SK-N-SH (cell line): ENCODE results near the gene TRIP6. TPM values are rescaled to one million over a fixed set of nuclear protein-coding genes. Genes with fewer than 3 reads are reported as not detected.
A peak's percentile ranks its signal among the peaks of the same experiment; 100 is the strongest.

Experiments used
- CTCF ChIA-PET: fragments of 300-600, 350-600 bp; formaldehyde crosslinking; extraction: SDS; loops from one replicate; lab custom pipeline; 2021; lab: Yijun Ruan, JAX
- POLR2A ChIA-PET: fragments of 350-600 bp; sonication (Branson Sonifier 250); formaldehyde crosslinking; extraction: SDS; loops from one replicate; lab custom pipeline; 2020; ENCODE audit warnings: antibody characterized with exemption, inconsistent platforms; lab: Yijun Ruan, JAX
- DNase-seq: peaks from one replicate; pipeline ENCODE4 v3.0.0; 2012
- H2AFZ ChIP-seq: fragments of 200-600 bp; sonication (generic); 2 replicates; pipeline ENCODE4 v1.8.1; 2016; ENCODE audit warnings: antibody characterized with exemption, mild to moderate bottlenecking, low read depth
- H3F3A ChIP-seq: fragments of 200-600 bp; sonication (generic); replicated peaks from 2 replicates; pipeline ENCODE3; 2016; ENCODE audit warnings: antibody characterized with exemption, mild to moderate bottlenecking; ENCODE audit not compliant: insufficient read depth
- H3K27ac ChIP-seq, 2 experiments: fragments of 200-500 bp in 1 of 2; fragments of 200-600 bp in 1 of 2; sonication (Bioruptor generic) in 1 of 2; sonication (generic), shearing (Covaris generic) in 1 of 2; 2 replicates each; pipeline versions ENCODE4 v1.5.1 to v1.6.1; 2014 to 2016; ENCODE audit warnings: low read depth in 2 of 2, inconsistent platforms in 1 of 2, low read length in 1 of 2, mild to moderate bottlenecking in 1 of 2, mixed read lengths in 1 of 2
- H3K27me3 ChIP-seq: fragments of 200-600 bp; sonication (generic), shearing (Covaris generic); 2 replicates; pipeline ENCODE4 v1.6.1; 2016; ENCODE audit warnings: mixed run types; ENCODE audit not compliant: insufficient read depth
- H3K36me3 ChIP-seq, 2 experiments: fragments of 200-500 bp in 1 of 2; fragments of 200-600 bp in 1 of 2; sonication (Bioruptor generic) in 1 of 2; sonication (generic) in 1 of 2; replicated peaks in 1 of 2; 2 replicates each; pipeline versions ENCODE3 to v1.5.1; 2014 to 2016; ENCODE audit warnings: low read length in 1 of 2, mild to moderate bottlenecking in 1 of 2; ENCODE audit not compliant: insufficient read depth in 2 of 2, control insufficient read depth in 1 of 2
- H3K4me1 ChIP-seq, 2 experiments: fragments of 200-500 bp in 1 of 2; fragments of 200-600 bp in 1 of 2; sonication (Bioruptor generic) in 1 of 2; sonication (generic), shearing (Covaris generic) in 1 of 2; 2 replicates each; pipeline versions ENCODE4 v1.5.1 to v1.6.1; 2014 to 2016; ENCODE audit warnings: low read depth in 1 of 2, low read length in 1 of 2, mixed run types in 1 of 2; ENCODE audit not compliant: insufficient read depth in 2 of 2, control insufficient read depth in 1 of 2
- H3K4me2 ChIP-seq: fragments of 200-600 bp; sonication (generic), shearing (Covaris generic); 2 replicates; pipeline ENCODE4 v1.6.1; 2017; ENCODE audit warnings: mixed run types
- H3K4me3 ChIP-seq, 2 experiments: fragments of 200-500 bp in 1 of 2; fragments of 200-600 bp in 1 of 2; sonication (Bioruptor generic) in 1 of 2; sonication (generic), shearing (Covaris generic) in 1 of 2; 2 replicates each; pipeline versions ENCODE4 v1.5.1 to v1.8.1; 2014 to 2016; ENCODE audit warnings: low read depth in 2 of 2, inconsistent platforms in 1 of 2, low read length in 1 of 2, mild to moderate bottlenecking in 1 of 2, mixed read lengths in 1 of 2, moderate library complexity in 1 of 2
- H3K79me2 ChIP-seq: fragments of 200-600 bp; sonication (generic); 2 replicates; pipeline ENCODE4 v1.8.1; 2017; ENCODE audit warnings: mild to moderate bottlenecking; ENCODE audit not compliant: insufficient read depth
- H3K9ac ChIP-seq: fragments of 200-600 bp; sonication (generic); 2 replicates; pipeline ENCODE4 v1.6.1; 2017; ENCODE audit warnings: mixed run types
- H3K9me2 ChIP-seq: fragments of 200-600 bp; sonication (generic); 2 replicates; pipeline ENCODE4 v1.6.1; 2017; ENCODE audit warnings: mixed run types
- H3K9me3 ChIP-seq: fragments of 200-600 bp; sonication (generic); 2 replicates; pipeline ENCODE4 v1.6.1; 2017; ENCODE audit warnings: mixed run types, mild to moderate bottlenecking, moderate library complexity
- H4K20me1 ChIP-seq: fragments of 200-600 bp; sonication (generic); 2 replicates; pipeline ENCODE4 v1.6.1; 2017; ENCODE audit warnings: mild to moderate bottlenecking, mixed run types; ENCODE audit not compliant: insufficient read depth
- CHD2 ChIP-seq: fragments of 150-350 bp; IDR thresholded peaks from 2 replicates; pipeline ENCODE4 v1.6.1; 2018; ENCODE audit warnings: low read length; ENCODE audit not compliant: partially characterized antibody
- CTCF ChIP-seq: fragments of 200-600 bp; sonication (generic); IDR thresholded peaks from 2 replicates; pipeline ENCODE4 v1.6.1; 2017; ENCODE audit warnings: antibody characterized with exemption, mild to moderate bottlenecking, moderate library complexity
- ELF1 ChIP-seq: IDR thresholded peaks from 2 replicates; pipeline ENCODE4 v1.4.0; 2012
- EP300 ChIP-seq, 2 experiments: IDR thresholded peaks; 2 replicates each; pipeline versions ENCODE4 v1.4.0 to v1.6.1; 2012; ENCODE audit warnings: borderline replicate concordance in 1 of 2, low read depth in 1 of 2, low read length in 1 of 2
- EZH2phosphoT487 ChIP-seq: fragments of 200-600 bp; sonication (generic); IDR thresholded peaks from 2 replicates; pipeline ENCODE4 v1.6.1; 2017; ENCODE audit warnings: low read depth, mixed run types, mild to moderate bottlenecking, antibody characterized with exemption, moderate library complexity, borderline replicate concordance
- FOSL2 ChIP-seq: IDR thresholded peaks from 2 replicates; pipeline ENCODE4 v1.4.0; 2012; ENCODE audit warnings: low read depth, mild to moderate bottlenecking, moderate library complexity, borderline replicate concordance
- FOXM1 ChIP-seq: IDR thresholded peaks from 2 replicates; pipeline ENCODE4 v1.4.0; 2012; ENCODE audit warnings: low read depth, mild to moderate bottlenecking
- GABPA ChIP-seq: IDR thresholded peaks from 2 replicates; pipeline ENCODE4 v1.4.0; 2012; ENCODE audit warnings: low read depth, mild to moderate bottlenecking
- GATA2 ChIP-seq: sonication (generic); formaldehyde crosslinking; IDR thresholded peaks from 2 replicates; pipeline ENCODE4 v1.5.0; 2020; ENCODE audit warnings: mild to moderate bottlenecking, missing genetic modification reagents
- IRF3 ChIP-seq: fragments of 150-350 bp; IDR thresholded peaks from 2 replicates; pipeline ENCODE4 v1.6.1; 2016; ENCODE audit warnings: mild to moderate bottlenecking, low read depth, low read length
- MAX ChIP-seq: IDR thresholded peaks from 2 replicates; pipeline ENCODE4 v1.4.0; 2012; ENCODE audit warnings: low read depth
- MXI1 ChIP-seq: IDR thresholded peaks from 2 replicates; pipeline ENCODE4 v1.6.1; 2012; ENCODE audit warnings: mild to moderate bottlenecking, low read depth, low read length, improper control_type of control experiment
- NRF1 ChIP-seq: IDR thresholded peaks from 2 replicates; pipeline ENCODE4 v1.6.1; 2012; ENCODE audit warnings: low read depth, mild to moderate bottlenecking, low read length
- PBX3 ChIP-seq: IDR thresholded peaks from 2 replicates; pipeline ENCODE4; 2012
- POLR2AphosphoS5 ChIP-seq: IDR thresholded peaks from 2 replicates; pipeline ENCODE4 v1.6.1; 2012; ENCODE audit warnings: low read depth, low read length
- RCOR1 ChIP-seq: fragments of 150-350 bp; IDR thresholded peaks from 2 replicates; pipeline ENCODE4 v1.6.1; 2017; ENCODE audit warnings: antibody characterized with exemption, low read length
- RFX5 ChIP-seq: IDR thresholded peaks from 2 replicates; pipeline ENCODE4 v1.6.1; 2012; ENCODE audit warnings: mild to moderate bottlenecking, improper control_type of control experiment, low read length
- RXRA ChIP-seq: IDR thresholded peaks from 2 replicates; pipeline ENCODE4 v1.4.0; 2012; ENCODE audit warnings: low read depth, mild to moderate bottlenecking, borderline replicate concordance
- SIN3A ChIP-seq: IDR thresholded peaks from 2 replicates; pipeline ENCODE4 v1.6.1; 2012; ENCODE audit warnings: low read depth, mild to moderate bottlenecking, low read length, moderate library complexity, borderline replicate concordance
- TAF1 ChIP-seq: IDR thresholded peaks from 2 replicates; pipeline ENCODE4 v1.6.1; 2012; ENCODE audit warnings: low read depth, mild to moderate bottlenecking, low read length, moderate library complexity, borderline replicate concordance
- TCF12 ChIP-seq: IDR thresholded peaks from 2 replicates; pipeline ENCODE4 v1.4.0; 2012
- TEAD4 ChIP-seq: IDR thresholded peaks from 2 replicates; pipeline ENCODE4 v1.4.0; 2012; ENCODE audit warnings: mild to moderate bottlenecking, borderline replicate concordance; ENCODE audit not compliant: insufficient read depth
- USF2 ChIP-seq: fragments of 150-350 bp; IDR thresholded peaks from 2 replicates; pipeline ENCODE4 v1.6.1; 2017; ENCODE audit warnings: antibody characterized with exemption, low read length, low read depth, borderline replicate concordance
- YY1 ChIP-seq: IDR thresholded peaks from 2 replicates; pipeline ENCODE4 v1.4.0; 2012; ENCODE audit warnings: low read depth, mild to moderate bottlenecking
- ZBTB33 ChIP-seq: IDR thresholded peaks from 2 replicates; pipeline ENCODE4 v1.4.0; 2012; ENCODE audit warnings: low read depth, borderline replicate concordance
- WGBS: methylation state at CpG from one replicate; pipeline ENCODE4 v1.1.6; 2017; ENCODE audit warnings: low lambda C conversion rate; 5-methylcytosine and 5-hydroxymethylcytosine counted together
- polyA plus RNA-seq, 3 experiments: library from polyadenylated mRNA; depleted of rRNA; stranded (reverse); fragments of >200 nt; gene quantifications; 2 replicates each; pipeline ENCODE4 v1.2.3, GENCODE V29; 2012

The TRIP6 gene
- 6.4 and 6.5 TPM in 2 replicates for polyA plus RNA-seq (2012; rRNA removed)
- polyA plus RNA-seq (2012; cell fraction: cytosol; rRNA removed), result 3.4 and 6.2 TPM in 2 replicates
- polyA plus RNA-seq (2012; cell fraction: nucleus; rRNA removed), result 19.7 and 20.9 TPM in 2 replicates

GRCh38 chr7:100867040-100867775 is at the start of gene TRIP6:
TSS of gene TRIP6 (plus strand) at chr7:100867387. CDS start at chr7:100867498, 111 bp downstream.
- Histone ChIP-seq H4K20me1 (no peaks in the 10 kb centered on the region), H3F3A (peaks cover 24% of the 10 kb centered on the region), H3K9ac (peak within 1 kb of the TSS; percentile 31; the same call in 1 of the 2 replicates), H3K27ac (peak within 1 kb of the TSS in 1 of 2 experiments; percentile 43; a peak in 1 of 4 replicates), H3K36me3 (peaks cover 8 to 10% of the 10 kb centered on the region in 2 experiments), H3K4me3 (no peak within 1 kb of the TSS), H3K9me2 (no peaks in the 10 kb centered on the region), H3K4me2 (peak within 1 kb of the TSS; percentile 25; the same call in 1 of the 2 replicates), H3K27me3 (no peaks in the 10 kb centered on the region), H2AFZ (peak within 1 kb of the TSS; percentile 0; the same call in 1 of the 2 replicates), H3K9me3 (no peaks in the 10 kb centered on the region), H3K4me1 (peaks cover 2 to 19% of the 10 kb centered on the region in 2 experiments; a peak in 3 of 4 replicates), H3K79me2 (no peaks in the 10 kb centered on the region)
- WGBS, result 75% methylated on average over 33 of the region's 42 CpGs
- CTCF ChIA-PET, result interaction anchor here (1.1 kb wide), 1 partner anchor 15 kb away, joined by 9 read pairs; the partner anchor contains the start of gene SLC12A9
- DNase-seq, result peak; percentile 59
- POLR2A ChIA-PET, result no interaction called here
- TF ChIP-seq ELF1 (no peak), SIN3A (no peak; the same call in 1 of the 2 replicates), TAF1 (no peak), FOXM1 (no peak), TEAD4 (peak; percentile 69; the same call in 1 of the 2 replicates), FOSL2 (peak; percentile 43; the same call in 1 of the 2 replicates), GABPA (no peak), MAX (no peak), EZH2phosphoT487 (no peak), EP300 (IDR thresholded peaks at IDR 0.05; ENCODE audit: borderline replicate concordance in 1 of 2, low read depth in 1 of 2, low read length in 1 of 2) (no peak), IRF3 (no peak), MXI1 (no peak), TCF12 (peak; percentile 6; the same call in 1 of the 2 replicates), YY1 (no peak), CHD2 (no peak), NRF1 (no peak), RXRA (no peak), USF2 (peak; percentile 46; the same call in 1 of the 2 replicates), CTCF (no peak), RCOR1 (no peak), PBX3 (0 out of 2 replicates have a peak, but pooled peaks have one; percentile 22), GATA2 (CRISPR knock-in tag) (no peak), RFX5 (no peak), POLR2AphosphoS5 (no peak), ZBTB33 (no peak)
